ENCODE data around the gene RNASE13. TPM values are rescaled to one million over a fixed set of nuclear protein-coding genes. Genes with fewer than 3 reads are reported as not detected.

The RNASE13 gene
- total RNA-seq, 1 experiment from 2014 or later: not detected

DNA sequence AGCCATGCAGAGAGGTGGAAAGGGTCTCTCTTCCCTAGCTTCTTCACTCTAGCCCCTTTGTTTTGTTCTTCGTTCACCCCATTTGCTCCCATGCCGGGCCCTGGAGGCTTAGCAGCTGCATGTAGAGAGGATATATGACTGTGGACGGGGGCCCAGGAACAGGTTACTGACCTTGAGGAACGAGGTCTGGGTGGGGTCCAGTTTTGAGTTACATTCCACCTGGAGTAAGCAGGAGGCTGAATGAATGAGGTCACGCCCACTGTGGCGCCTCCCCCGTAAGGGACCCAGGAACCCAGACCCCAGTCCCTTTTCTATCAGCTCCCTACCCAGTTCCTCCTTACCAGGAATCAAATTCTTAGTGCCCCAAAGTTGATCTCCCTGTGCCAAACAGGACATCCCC lies 16.3 kb downstream of the RNASE13 start:
- Mint-ChIP-seq H3K27me3 (ENCODE audit: insufficient read depth, unreplicated experiment) (no peaks in the 10 kb centered on the region), H3K4me1 (ENCODE audit: low read depth, unreplicated experiment) (peaks cover 18% of the 10 kb centered on the region), H3K36me3 (ENCODE audit: insufficient read depth, unreplicated experiment) (peaks cover 7% of the 10 kb centered on the region), H3K9me3 (ENCODE audit: unreplicated experiment) (no peaks in the 10 kb centered on the region), H3K4me3 (ENCODE audit: unreplicated experiment) (no peak overlapping the region), H3K27ac (ENCODE audit: unreplicated experiment) (no peak overlapping the region)
- BruUV-seq (replicated peaks): no TSS peak
- TF ChIP-seq, protein P1, sequence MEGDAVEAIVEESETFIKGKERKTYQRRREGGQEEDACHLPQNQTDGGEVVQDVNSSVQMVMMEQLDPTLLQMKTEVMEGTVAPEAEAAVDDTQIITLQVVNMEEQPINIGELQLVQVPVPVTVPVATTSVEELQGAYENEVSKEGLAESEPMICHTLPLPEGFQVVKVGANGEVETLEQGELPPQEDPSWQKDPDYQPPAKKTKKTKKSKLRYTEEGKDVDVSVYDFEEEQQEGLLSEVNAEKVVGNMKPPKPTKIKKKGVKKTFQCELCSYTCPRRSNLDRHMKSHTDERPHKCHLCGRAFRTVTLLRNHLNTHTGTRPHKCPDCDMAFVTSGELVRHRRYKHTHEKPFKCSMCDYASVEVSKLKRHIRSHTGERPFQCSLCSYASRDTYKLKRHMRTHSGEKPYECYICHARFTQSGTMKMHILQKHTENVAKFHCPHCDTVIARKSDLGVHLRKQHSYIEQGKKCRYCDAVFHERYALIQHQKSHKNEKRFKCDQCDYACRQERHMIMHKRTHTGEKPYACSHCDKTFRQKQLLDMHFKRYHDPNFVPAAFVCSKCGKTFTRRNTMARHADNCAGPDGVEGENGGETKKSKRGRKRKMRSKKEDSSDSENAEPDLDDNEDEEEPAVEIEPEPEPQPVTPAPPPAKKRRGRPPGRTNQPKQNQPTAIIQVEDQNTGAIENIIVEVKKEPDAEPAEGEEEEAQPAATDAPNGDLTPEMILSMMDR (IDR thresholded peaks at IDR 0.05; ENCODE audit: insufficient read depth in 1 of 2, low read depth in 1 of 2, low read length in 1 of 2, severe bottlenecking in 1 of 2, unreplicated experiment in 1 of 2): no peak
- H3K4me3 ChIP-seq (ENCODE audit: low read depth, low read length): no peak overlapping the region
- no peaks in the 10 kb centered on the region; the same call in 1 of the 2 replicates for H3K4me1 ChIP-seq
- no peak for DNase-seq
- no peaks in the 10 kb centered on the region for H3K36me3 ChIP-seq (ENCODE audit: control insufficient read depth, insufficient read depth, low read length)
- CTCF ChIA-PET: interaction anchor here (2.3 kb wide), 1 partner anchor 22 kb away, joined by 8 read pairs; no protein-coding TSS in a partner anchor
- no peaks in the 10 kb centered on the region for H3K9me3 ChIP-seq
- H3K27me3 ChIP-seq (replicated peaks; ENCODE audit: control insufficient read depth, insufficient read depth, low read length): no peaks in the 10 kb centered on the region
- POLR2A ChIA-PET: no interaction called here
- intact Hi-C loops (cut with micrococcal nuclease; ENCODE audit: unreplicated experiment): loop anchor here (5.0 kb wide), 1 partner anchor 39 kb away; the partner anchor contains the start of gene RNASE8

DNA sequence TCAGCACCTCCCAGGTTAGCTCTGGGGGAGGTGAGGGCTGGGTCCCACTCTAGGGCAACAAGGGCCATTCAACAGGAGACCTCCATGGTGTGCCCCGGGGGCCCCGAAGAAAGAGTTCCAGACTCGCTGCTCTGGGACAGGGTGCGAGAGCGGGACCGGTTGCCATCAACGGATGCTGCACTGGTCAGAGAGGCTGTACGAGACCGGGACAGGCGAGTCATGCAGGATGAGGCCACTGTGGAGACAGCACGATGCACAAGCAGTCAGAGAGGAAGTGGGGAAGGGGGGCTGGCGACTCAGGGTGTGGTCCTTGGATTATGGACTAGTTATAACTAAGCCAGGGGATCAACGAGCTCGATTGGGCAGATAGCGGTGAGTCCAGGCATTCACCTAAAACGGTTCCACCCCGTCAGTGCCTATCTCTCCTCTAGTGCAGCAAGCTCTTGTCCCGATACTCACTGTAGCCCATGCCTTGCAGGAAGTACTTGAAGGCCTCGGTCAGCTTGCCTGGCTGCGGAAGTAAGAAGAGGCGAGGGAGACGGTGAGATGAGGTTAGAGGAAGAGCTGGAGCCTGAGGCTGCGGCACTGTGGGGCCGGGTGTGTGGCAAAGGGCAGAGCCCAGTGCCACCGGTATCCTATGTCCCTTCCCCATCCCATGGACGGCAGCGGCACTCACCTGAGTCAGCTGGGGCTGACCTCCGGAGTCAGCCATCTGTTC lies 16.9 kb downstream of the RNASE13 start:
- H3K27me3 ChIP-seq (replicated peaks; ENCODE audit: control insufficient read depth, insufficient read depth, low read length): no peaks in the 10 kb centered on the region
- ChIA-PET CTCF (interaction anchor here (2.3 kb wide), 1 partner anchor 23 kb away, joined by 8 read pairs; no protein-coding TSS in a partner anchor), POLR2A (no interaction called here)
- no peak overlapping the region for H3K4me3 Mint-ChIP-seq (ENCODE audit: unreplicated experiment)
- H3K4me1 ChIP-seq: no peaks in the 10 kb centered on the region
- no peak for DNase-seq
- H3K4me1 Mint-ChIP-seq (ENCODE audit: low read depth, unreplicated experiment): peaks cover 13% of the 10 kb centered on the region
- H3K36me3 ChIP-seq (ENCODE audit: control insufficient read depth, insufficient read depth, low read length): no peaks in the 10 kb centered on the region
- BruUV-seq (replicated peaks): no TSS peak
- H3K36me3 Mint-ChIP-seq (ENCODE audit: insufficient read depth, unreplicated experiment): peaks cover 7% of the 10 kb centered on the region
- TF ChIP-seq, protein P1 (IDR thresholded peaks at IDR 0.05; ENCODE audit: insufficient read depth in 1 of 2, low read depth in 1 of 2, low read length in 1 of 2, severe bottlenecking in 1 of 2, unreplicated experiment in 1 of 2): no peak
- H3K9me3 ChIP-seq: no peaks in the 10 kb centered on the region
- intact Hi-C loops (cut with micrococcal nuclease; ENCODE audit: unreplicated experiment): loop anchor here (5.0 kb wide), 1 partner anchor 40 kb away; the partner anchor contains the start of gene RNASE8
- H3K9me3 Mint-ChIP-seq (ENCODE audit: unreplicated experiment): no peaks in the 10 kb centered on the region
- H3K27ac Mint-ChIP-seq (ENCODE audit: unreplicated experiment): no peak overlapping the region
- no peaks in the 10 kb centered on the region for H3K27me3 Mint-ChIP-seq (ENCODE audit: insufficient read depth, unreplicated experiment)
- H3K4me3 ChIP-seq (ENCODE audit: low read depth, low read length): no peak overlapping the region

DNA sequence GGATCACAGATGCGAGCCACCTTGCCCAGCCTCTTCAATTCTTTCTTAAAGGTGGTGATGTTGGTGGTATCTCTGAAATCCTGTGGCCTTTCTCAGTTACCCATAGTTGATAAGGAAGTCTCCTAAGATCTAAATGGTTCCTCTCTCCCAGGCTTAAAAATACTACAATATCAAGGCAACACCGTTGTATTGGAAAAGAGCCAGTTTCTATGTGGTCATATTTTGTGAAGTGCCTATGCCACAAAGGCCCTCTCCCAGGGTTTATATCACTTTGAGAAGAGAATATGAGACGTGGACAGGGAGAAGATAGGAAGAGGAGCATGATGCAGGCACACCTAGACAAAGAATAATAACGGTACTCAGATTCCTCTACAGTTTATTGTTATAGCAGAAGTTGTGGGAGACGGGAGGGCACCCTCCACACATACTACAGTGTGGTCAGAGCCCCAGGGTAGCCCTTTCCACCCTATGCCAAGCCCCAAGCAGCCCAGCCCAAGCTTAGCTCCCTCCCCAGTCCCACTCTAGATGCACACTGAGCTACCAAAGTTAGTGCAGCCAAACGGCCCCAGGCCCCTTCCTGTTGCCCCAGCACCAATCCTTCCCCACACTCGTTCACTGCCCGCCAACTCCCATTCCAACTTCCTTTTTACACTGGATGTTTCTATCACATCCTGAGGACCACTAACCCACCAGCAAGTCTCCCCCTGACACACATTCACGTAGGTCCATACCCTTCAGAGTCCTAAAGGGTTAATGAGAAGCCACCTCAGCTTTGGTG lies 18.0 kb downstream of the RNASE13 start:
- peaks cover 7% of the 10 kb centered on the region for H3K4me1 Mint-ChIP-seq (ENCODE audit: low read depth, unreplicated experiment)
- BruUV-seq (replicated peaks): no TSS peak
- no peaks in the 10 kb centered on the region for H3K9me3 ChIP-seq
- H3K27me3 Mint-ChIP-seq (ENCODE audit: insufficient read depth, unreplicated experiment): no peaks in the 10 kb centered on the region
- no peak overlapping the region for H3K4me3 Mint-ChIP-seq (ENCODE audit: unreplicated experiment)
- H3K9me3 Mint-ChIP-seq (ENCODE audit: unreplicated experiment): no peaks in the 10 kb centered on the region
- ChIA-PET CTCF (interaction anchor here (2.2 to 2.3 kb wide), 2 partner anchors 24 to 27 kb away, joined by 8 to 10 read pairs; no protein-coding TSS in a partner anchor), POLR2A (no interaction called here)
- H3K27ac Mint-ChIP-seq (ENCODE audit: unreplicated experiment): no peak overlapping the region
- intact Hi-C loops (cut with micrococcal nuclease; ENCODE audit: unreplicated experiment): loop anchor here (5.0 kb wide), 1 partner anchor 41 kb away; the partner anchor contains the start of gene RNASE8
- H3K4me3 ChIP-seq (ENCODE audit: low read depth, low read length): no peak overlapping the region
- no peaks in the 10 kb centered on the region; the same call in 1 of the 2 replicates for H3K4me1 ChIP-seq
- H3K36me3 Mint-ChIP-seq (ENCODE audit: insufficient read depth, unreplicated experiment): peaks cover 7% of the 10 kb centered on the region
- TF ChIP-seq, protein P1 (IDR thresholded peaks at IDR 0.05; ENCODE audit: insufficient read depth in 1 of 2, low read depth in 1 of 2, low read length in 1 of 2, severe bottlenecking in 1 of 2, unreplicated experiment in 1 of 2): no peak
- H3K36me3 ChIP-seq (ENCODE audit: control insufficient read depth, insufficient read depth, low read length): no peaks in the 10 kb centered on the region
- H3K27me3 ChIP-seq (replicated peaks; ENCODE audit: control insufficient read depth, insufficient read depth, low read length): no peaks in the 10 kb centered on the region
- DNase-seq: no peak

Data from Caco-2 (cell line).